Ovary (tissue), 3 donors: ENCODE results near the gene NCOA1.

Experiments
- POLR2A ChIP-seq: fragments of 450-650 bp; IDR thresholded peaks from one replicate; pipeline ENCODE4 v1.6.1; 2017; ENCODE audit warnings: antibody characterized with exemption, mild to moderate bottlenecking, moderate library complexity
- TF ChIP-seq, protein P1 (sequence below), 3 donors: fragments of 450-650 bp in 2 of 3; fragments of 200-600 bp in 1 of 3; IDR thresholded peaks; one replicate each; pipeline versions ENCODE4 v1.5.1 to v1.8.0; 2016 to 2022; ENCODE audit warnings: antibody characterized with exemption in 3 of 3, mild to moderate bottlenecking in 1 of 3
- donor health status: DM: no; HTN: no; CAD: no.

- TF ChIP-seq, protein P1, sequence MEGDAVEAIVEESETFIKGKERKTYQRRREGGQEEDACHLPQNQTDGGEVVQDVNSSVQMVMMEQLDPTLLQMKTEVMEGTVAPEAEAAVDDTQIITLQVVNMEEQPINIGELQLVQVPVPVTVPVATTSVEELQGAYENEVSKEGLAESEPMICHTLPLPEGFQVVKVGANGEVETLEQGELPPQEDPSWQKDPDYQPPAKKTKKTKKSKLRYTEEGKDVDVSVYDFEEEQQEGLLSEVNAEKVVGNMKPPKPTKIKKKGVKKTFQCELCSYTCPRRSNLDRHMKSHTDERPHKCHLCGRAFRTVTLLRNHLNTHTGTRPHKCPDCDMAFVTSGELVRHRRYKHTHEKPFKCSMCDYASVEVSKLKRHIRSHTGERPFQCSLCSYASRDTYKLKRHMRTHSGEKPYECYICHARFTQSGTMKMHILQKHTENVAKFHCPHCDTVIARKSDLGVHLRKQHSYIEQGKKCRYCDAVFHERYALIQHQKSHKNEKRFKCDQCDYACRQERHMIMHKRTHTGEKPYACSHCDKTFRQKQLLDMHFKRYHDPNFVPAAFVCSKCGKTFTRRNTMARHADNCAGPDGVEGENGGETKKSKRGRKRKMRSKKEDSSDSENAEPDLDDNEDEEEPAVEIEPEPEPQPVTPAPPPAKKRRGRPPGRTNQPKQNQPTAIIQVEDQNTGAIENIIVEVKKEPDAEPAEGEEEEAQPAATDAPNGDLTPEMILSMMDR (IDR thresholded peaks at IDR 0.05), result no peak
- no peak for TF ChIP-seq POLR2A
Observed at GRCh38 chr2:24517247-24517646, 26.2 kb downstream of the NCOA1 start.
